Measurements from ENCODE around the gene SCN11A.

SCN11A gene

DNA sequence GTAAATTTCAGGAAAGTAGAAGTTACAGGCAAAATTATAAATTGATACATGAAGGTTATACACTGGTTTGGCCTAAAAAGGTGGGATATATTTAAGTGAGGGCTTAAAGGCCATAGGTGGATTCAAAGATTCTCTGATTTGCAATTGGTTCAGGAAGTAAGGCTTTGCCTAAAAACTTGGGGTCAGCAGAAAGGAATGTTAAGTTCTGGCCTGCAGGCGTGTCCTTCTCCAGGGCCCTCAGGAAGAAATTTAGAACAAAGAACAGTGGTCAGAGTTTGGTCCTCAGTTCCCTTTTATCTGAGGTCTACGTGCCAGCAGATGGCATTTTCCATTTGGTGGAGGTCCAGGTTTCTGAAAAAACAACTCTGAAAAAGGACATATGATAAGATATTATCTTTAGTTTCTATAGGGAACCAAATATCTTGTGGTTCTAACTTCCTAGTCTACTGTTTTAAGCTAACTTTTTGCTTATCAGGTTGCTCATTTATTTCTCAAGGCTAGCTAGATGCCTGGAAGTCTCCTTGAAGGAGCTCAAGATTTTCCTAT, 40.5 kb downstream of the SCN11A start:
- no peak for DNase-seq (ENCODE audit: low read depth in 1 of 2, low spot score in 1 of 2)

- DNase-seq (ENCODE audit: low read depth in 1 of 2, low spot score in 1 of 2): no peak
These were observed 46.4 kb downstream of the SCN11A start for GRCh38 chr3:39005295-39005694.
